GM20000 (cell line): ENCODE measurements around the gene PBX1.

Source experiments
- DNase-seq: peaks from one replicate; pipeline ENCODE4 v3.0.0; 2012; ENCODE audit warnings: low spot score
- CTCF ChIP-seq: IDR thresholded peaks from 2 replicates; pipeline ENCODE4 v1.5.1; 2012; ENCODE audit warnings: mild to moderate bottlenecking, control low read depth; ENCODE audit errors: extremely low read depth, missing control alignments

Gene PBX1

GRCh38 chr1:164629971-164630370 is 71.0 kb downstream of the PBX1 start:
- no peak for TF ChIP-seq CTCF
- DNase-seq: no peak

GRCh38 chr1:164630626-164631396 is 71.8 kb downstream of the PBX1 start:
- TF ChIP-seq CTCF: no peak
- no peak for DNase-seq

- DNase-seq: no peak
- no peak for TF ChIP-seq CTCF
These were observed 72.8 kb downstream of the PBX1 start for GRCh38 chr1:164631751-164632150.

- no peak for TF ChIP-seq CTCF
- no peak for DNase-seq
These were observed 75.0 kb downstream of the PBX1 start for GRCh38 chr1:164633997-164634396.

GRCh38 chr1:164635059-164635802 is 76.2 kb downstream of the PBX1 start:
- no peak for DNase-seq
- TF ChIP-seq CTCF: no peak

DNA sequence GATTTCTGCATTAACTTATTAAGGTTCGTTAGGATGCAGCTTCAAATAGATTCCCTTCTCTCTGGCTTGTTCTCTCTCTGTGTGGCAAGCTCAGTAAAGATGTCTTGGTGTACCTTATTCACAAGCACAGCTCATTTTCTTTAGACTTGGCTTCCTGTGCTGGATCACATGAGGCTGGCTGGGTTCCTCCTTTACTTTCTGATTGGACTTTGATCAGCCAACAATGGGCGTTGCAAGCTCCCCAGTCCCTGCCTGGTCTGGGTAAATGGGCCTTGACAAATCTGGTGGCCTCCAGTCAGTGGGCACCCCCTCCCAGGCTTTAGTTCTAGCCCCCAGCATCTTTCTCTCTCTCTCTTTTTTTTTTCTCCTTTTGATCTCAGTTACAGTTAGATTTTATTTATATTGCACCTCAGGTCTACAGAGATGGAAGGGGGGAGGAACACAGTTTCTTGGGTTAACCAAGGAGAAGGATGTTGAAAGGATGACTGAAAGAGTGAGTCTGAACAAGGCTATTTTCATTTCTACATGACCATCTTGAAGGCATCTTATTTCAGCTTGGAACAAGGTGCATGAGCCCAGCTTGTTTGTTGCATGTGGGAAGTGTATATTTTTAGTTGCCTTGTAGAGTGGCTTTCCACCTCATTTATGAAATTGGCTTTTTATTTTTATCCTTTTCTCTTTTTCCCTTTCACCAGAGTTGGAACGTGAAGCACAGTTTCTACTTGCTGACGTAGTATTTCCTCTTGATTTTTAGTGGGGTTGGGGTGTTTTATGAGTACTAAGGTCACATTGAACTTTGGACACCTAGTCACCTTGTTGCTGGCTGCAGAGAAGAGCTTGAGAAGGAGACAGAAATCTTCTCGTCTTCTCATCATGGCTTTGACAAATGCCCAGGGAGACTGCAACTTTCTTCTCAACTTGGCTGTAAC is 77.1 kb downstream of the PBX1 start:
- TF ChIP-seq CTCF: no peak
- DNase-seq: no peak
